Fibroblast of skin of left quadriceps (primary cell): ENCODE results near the gene SLU7.

ENCODE experiments used
- DNase-seq, 2 experiments: peaks; one replicate each; pipeline ENCODE4 v3.0.0-alpha.2; 2013; ENCODE audit warnings: low read depth in 2 of 2

The SLU7 gene

DNA sequence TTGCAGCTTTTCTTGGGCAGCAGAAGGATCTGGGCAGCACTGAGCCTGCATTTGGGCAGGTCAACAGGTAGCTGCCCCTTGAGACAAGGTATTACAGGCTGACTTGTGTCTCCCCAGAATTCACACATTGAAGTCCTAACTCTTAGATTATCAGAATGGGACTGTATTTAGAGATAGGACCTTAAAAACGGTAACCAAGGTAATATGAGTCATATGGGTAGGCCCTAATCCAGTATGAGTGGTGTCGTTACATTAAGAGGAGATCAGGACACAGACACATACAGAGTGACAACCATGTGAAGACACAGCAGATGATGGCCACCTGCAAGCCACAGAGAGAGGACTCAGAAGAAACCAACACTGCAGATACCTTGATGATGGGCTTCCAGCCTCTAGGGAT lies 51.6 kb downstream of the SLU7 start:
- DNase-seq = no peak

DNA sequence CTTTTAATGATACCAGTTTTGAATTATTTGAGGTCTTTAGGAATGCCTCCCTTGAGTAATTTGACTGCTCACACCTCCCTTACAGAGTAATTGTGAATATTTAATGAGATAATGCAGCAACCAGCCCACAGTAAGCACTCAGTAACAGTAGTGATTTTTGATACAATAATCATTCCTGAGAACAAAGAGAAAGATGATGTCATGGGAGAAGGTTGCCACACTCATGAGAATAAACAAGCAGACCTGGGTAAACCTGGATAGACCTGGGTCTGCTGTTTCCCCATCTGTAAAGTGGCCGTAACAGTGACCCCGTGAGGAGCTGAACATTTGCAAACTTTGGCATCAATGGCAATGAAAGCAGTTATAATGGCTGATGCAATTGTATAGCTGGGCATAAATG lies 52.7 kb downstream of the SLU7 start:
- no peak for DNase-seq

DNA sequence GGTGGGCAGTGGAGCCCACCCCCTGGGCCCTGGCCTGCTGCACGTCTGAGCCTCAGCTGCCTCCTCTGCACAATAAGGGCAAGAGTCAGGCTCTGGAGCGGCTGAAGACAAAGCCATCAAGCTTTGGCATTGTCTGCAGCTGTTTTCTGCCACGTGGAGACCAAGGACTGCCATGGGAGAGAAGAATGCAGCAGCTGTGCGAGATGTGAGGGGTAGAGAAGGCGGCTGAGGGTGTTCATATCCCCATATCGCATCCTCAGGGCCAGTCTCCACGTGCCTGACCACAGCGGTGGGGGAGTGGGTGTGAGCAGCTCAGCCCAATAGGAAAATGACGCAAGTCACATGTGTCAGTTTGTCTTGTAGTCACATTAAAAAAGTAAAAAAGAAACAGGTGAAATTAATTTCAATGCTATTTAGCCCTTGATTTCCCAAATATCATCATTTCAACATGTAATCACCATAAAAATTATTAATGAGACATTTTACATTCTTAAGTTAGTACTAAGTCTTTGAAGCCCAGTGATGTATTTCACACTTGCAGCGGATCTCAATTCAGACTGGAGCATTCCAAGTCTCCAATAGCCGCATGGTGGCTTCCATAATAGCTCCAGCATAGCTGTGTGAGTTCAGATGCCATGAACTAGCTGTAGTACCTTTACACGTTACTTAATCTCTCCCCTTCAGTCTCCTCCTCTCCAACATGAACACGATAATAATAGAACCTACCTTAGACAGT lies 55.1 kb downstream of the SLU7 start:
- no peak for DNase-seq

DNA sequence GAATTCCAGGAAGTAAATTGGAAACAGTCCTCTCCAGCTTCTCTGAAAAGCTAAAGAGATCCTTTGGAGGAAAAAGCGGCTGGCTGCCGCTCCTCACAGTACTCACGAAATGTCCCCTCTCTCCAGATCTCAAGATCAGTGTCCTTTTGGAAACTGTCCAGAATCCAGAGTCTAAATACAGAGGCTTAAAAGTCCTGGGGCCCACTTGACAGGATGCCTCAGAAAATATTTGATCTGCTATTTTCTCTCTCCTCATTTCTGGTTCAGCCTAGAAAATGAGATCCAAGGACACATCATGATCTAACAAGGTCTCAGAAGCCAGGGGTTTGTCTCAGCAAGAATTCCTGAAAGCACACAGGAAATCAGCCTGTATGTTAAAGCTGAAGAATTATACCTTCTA lies 55.7 kb downstream of the SLU7 start:
- DNase-seq = no peak

DNA sequence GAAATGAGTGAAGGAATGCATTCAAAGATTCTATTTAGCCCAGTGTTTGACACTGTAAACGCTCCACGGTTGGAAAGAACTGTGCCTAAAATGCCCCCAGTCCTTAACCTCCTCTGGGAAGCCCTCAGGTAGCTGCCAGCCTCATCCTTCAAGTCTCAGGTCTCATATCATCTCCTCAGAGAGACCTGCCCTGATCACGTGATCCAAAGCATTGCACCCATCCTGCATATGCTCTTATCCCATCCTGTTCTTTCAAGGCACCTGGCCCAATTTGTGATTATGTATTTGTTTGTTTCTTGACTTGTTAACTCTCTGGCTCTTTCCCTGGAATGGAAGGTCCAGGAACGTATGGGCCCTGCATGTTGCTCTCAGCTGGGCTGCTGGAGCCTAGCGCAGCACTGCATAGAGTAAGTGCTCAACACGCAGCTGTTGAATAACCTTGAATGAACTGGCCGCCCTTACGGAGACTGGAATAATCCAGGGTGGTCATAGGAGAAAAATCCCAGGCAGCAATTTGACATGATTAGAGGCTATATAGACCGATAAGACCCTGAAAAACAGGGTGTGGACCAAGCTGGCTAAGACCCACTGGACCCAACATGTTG lies 57.2 kb downstream of the SLU7 start:
- no peak for DNase-seq

DNA sequence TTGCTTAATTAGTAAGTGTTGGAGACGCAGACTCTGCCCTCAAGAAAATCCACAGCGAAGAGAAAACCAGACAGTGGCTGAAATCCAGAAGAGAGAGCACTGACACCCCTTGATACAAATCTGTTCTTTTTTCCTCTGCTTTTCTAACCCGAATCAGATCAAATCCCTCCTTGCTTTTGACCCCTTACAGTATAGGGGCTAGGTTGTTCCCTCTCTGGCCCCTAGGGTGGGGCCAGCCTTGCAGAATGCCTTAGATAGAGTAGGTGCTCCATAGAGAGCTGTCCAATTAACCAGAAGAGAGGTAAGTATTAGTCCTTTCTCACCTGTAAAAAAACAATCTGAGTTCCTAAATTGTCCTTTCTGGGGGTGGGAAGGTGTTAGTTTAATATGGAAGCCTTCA lies 58.6 kb downstream of the SLU7 start:
- no peak for DNase-seq

DNA sequence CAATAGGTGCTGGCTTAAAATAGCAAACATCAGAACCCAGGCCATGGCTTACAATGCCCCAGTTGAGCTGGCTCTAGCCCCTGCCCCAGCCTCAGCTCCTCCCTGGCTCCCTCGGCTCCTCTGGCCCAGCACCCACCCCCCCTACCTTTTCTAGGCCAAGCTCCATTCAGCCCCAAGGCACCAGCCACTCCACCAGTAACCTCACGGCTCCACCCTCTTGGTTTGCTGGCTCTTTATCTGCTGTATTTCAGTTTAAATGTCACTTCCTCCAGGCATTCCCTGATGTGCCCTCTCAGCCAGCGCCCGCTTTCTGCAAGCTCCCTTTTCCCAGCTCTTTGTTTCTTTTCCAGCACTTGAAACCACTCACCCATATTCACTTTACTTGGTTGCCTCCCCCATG lies 59.1 kb downstream of the SLU7 start:
- DNase-seq = no peak

DNA sequence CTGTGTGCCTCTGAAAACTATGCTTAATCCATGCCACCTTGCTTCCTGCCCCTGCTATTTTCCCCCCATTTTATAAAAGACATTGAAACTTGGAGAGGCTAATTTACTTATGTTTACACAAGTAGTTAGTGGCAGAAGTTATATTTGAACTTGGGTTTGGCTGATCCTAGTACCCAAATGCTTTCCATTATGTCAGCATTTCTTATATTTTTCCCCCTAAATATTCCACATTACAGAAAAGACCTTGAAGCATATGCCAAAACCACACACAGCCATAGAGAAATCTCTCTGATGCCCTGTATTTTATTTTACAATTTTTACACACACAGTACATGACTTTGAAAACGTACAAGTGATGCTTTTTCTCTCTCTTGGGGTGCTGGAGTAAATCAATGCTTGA lies 59.6 kb downstream of the SLU7 start:
- DNase-seq = no peak

DNA sequence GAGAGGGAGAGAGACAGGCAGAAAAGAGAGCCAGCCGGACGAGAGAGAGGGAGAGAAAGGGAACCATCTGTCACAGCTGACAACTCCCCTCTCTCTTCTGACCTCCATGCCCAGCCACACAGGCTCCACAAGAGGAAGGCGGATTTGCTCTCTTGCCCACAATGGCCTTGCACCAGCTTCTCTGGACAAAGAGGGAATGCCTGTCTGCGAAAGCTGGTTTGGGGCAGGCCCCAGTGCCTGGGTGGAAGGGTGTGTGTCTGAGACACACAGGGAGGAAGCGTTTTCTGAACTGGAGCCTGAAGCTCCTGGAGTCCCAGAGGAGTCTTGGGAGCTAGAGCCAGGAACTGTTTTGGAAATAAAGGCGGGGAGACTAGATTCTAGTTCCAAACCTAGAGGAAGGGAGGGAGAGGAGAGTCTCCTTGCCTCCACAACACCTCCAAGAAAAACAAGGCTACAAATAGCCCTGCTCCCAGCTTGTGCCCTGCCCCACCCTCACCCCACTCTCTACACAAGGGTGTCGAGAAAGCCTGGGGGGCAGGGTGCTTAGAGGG lies 60.9 kb downstream of the SLU7 start:
- DNase-seq = no peak

DNA sequence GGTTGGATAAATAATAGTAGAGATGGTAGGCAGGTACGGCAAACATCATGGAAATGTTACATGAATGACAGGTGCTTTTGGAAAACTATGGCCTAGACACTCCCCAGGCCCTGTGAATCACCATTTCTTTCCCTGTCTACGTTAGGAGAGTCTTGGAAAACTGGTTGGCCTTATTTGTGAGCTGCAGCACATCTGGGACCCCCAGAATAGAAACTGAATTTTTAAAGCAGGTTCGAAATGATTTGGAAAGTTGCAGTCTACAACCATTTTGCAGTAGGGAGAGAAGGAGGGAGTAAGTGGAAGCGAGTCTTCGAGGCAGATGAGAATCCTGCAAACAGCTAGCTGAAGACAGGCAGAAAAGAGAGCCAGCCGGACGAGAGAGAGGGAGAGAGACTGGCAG lies 61.5 kb downstream of the SLU7 start:
- no peak for DNase-seq

DNA sequence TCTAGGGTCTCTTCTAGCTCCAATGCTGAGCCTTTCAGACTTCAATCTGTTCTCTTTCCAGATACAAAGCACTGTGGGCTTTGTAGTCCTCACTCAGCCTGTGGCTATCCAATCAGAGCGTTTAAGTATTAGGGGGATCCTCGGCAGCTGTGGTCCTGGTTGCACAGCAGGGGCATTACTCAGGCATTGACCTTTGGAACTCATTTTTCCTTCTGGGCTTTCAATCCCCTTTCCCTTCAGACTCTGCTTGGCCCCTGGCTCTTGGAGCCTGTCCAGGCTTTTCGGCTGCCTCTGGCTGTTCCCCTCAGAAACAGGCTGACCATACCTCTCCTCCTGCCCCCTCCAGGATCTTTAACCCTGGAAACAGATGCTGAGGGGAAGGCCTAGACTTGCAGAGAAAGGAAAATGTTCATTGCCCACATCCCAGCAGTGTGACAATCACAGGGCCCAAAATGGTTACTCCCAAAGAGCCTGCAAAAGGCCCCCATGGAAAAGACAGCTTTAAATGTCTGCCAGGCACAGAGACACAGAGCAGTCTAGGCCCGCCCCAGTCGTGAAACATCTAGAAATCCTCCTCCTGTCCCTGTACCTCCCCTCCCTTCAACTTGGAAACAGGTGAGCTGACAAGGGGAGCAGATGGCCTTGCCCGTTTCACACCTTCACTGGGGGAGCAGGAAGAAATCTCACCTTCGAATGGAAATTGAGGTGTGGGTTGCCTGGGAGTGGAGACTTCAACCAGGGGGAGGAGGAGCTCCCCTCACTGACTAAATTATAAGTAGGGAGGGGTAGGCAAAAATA lies 62.1 kb downstream of the SLU7 start:
- no peak for DNase-seq

DNA sequence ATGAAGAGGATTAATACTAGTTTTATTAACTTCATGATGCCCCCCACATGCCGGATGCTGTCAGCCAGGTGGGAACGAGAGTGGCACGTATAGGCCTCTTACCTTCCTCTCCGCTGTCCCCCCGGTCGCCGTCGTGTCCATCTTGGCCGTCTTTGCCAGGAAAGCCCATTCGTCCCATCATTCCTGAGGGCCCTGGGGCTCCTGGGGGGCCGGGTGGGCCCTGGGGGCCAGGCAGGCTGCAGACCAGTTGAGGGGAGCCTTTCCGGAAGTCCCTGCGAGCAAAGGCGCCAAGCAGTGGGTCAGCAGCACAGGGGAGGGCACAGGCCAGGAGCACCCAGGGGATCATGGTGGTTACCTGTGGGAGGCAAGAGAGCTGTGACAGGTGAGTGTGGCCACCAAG lies 64.2 kb downstream of the SLU7 start:
- DNase-seq = no peak

DNA sequence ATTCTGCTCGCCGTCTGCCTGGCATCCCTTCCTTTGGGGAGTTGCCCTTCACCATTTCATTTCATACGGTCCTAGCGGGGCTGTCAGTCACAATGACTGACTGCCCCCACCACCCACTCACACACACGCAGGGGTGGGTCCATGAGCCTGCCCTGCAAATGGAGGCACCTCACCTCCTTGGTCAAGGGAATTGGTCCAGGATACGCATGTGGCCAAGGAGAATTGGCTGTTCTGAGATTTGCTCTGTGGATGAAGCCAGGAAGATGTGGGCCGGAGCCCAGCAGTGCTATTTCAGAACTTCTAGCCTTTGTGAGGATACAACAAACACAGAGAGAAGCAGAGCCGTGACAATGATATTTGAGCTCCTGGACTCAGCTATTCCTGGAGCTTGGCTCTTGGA lies 65.5 kb downstream of the SLU7 start:
- no peak for DNase-seq

DNA sequence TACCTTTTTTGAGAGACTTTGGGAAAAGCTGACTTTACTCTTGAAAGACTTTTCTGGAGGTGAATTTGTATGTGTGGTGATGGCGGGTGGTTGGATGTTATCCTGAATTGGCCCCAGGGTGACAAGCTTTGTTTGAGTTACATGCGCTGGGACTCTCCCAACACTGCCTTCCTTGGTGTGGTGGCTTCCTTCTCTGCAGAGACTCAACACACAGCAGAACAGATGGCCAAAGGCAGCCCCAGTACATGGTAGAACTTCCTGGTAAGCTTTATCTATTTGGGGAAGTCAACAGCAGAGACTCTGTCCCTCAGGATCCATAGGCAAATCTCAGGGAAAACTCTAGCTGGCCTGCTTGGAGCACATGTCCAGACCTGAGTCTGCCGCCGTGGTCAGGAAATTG lies 66.6 kb downstream of the SLU7 start:
- DNase-seq = no peak
